GM21390 (cell line): ENCODE data around the gene C16orf95.
"Not testable (repeated sequence)": the region's sequence is repeated elsewhere in the genome, so short reads cannot be mapped to it uniquely, and the experiment has no call there.

Experiments used
- ATAC-seq: cut with Tn5 transposase; IDR thresholded peaks from one replicate; pipeline ENCODE4 v1.9.1; 2021; ENCODE audit not compliant: unreplicated experiment

The C16orf95 gene

GRCh38 chr16:87347932-87348615 is 30.9 kb upstream of the C16orf95 start:
- no peak for ATAC-seq

- no peak for ATAC-seq
Measured at GRCh38 chr16:87346517-87347060, 29.4 kb upstream of the C16orf95 start.

- ATAC-seq, result no peak
Measured at GRCh38 chr16:87345726-87346424, 28.7 kb upstream of the C16orf95 start.

GRCh38 chr16:87344931-87345631 is 27.9 kb upstream of the C16orf95 start:
- no peak for ATAC-seq

- no peak for ATAC-seq
Measured at GRCh38 chr16:87344165-87344930, 27.2 kb upstream of the C16orf95 start.

- ATAC-seq, result no peak
Measured at GRCh38 chr16:87343753-87344050, 26.5 kb upstream of the C16orf95 start.

- ATAC-seq, result no peak
Measured at GRCh38 chr16:87342978-87343752, 26.0 kb upstream of the C16orf95 start.

- ATAC-seq, result no peak
Measured at GRCh38 chr16:87342504-87342903, 25.3 kb upstream of the C16orf95 start.

- no peak for ATAC-seq
Measured at GRCh38 chr16:87340198-87340597, 23.0 kb upstream of the C16orf95 start.

GRCh38 chr16:87339724-87340105 is 22.5 kb upstream of the C16orf95 start:
- ATAC-seq, result not testable (repeated sequence)

GRCh38 chr16:87339086-87339723 is 22.0 kb upstream of the C16orf95 start:
- ATAC-seq, result no peak

- ATAC-seq, result no peak
Measured at GRCh38 chr16:87338155-87338765, 21.1 kb upstream of the C16orf95 start.

GRCh38 chr16:87337262-87337771 is 20.1 kb upstream of the C16orf95 start:
- ATAC-seq, result no peak

GRCh38 chr16:87336434-87337240 is 19.4 kb upstream of the C16orf95 start:
- no peak for ATAC-seq

GRCh38 chr16:87335625-87336433 is 18.6 kb upstream of the C16orf95 start:
- no peak for ATAC-seq

GRCh38 chr16:87334651-87335624 is 17.7 kb upstream of the C16orf95 start:
- ATAC-seq, result no peak
